AG04450 (cell line): ENCODE results near the gene ATXN1. TPM values are rescaled to one million over a fixed set of nuclear protein-coding genes. Genes with fewer than 3 reads are reported as not detected.

Source experiments
- CTCF ChIA-PET: fragments of 300-600, 350-600 bp; formaldehyde crosslinking; extraction: SDS; loops from one replicate; lab custom pipeline; 2022; ENCODE audit warnings: antibody characterized with exemption, inconsistent platforms; lab: Charles Lee
- POLR2A ChIA-PET: fragments of 350-600 bp; formaldehyde crosslinking; extraction: SDS; loops from one replicate; lab custom pipeline; 2021; ENCODE audit warnings: antibody characterized with exemption, inconsistent platforms; lab: Yijun Ruan, JAX
- DNase-seq: peaks from one replicate; pipeline ENCODE4 v3.0.0-alpha.2; 2011; ENCODE audit warnings: low read depth, low spot score
- H3K27ac ChIP-seq: one replicate; pipeline ENCODE4 v1.5.1; 2012; ENCODE audit warnings: low read depth, low read length, control low read depth
- H3K27me3 ChIP-seq: one replicate; pipeline ENCODE4 v1.6.0; 2012; ENCODE audit warnings: low read length; ENCODE audit not compliant: control insufficient read depth, insufficient read depth
- H3K4me3 ChIP-seq: 2 replicates; pipeline ENCODE4 v1.5.1; 2011; ENCODE audit warnings: mild to moderate bottlenecking, low read depth, low read length, control low read depth
- H3K9me3 ChIP-seq: 2 replicates; pipeline ENCODE4 v1.5.1; 2012; ENCODE audit warnings: low read length; ENCODE audit not compliant: control insufficient read depth, insufficient read depth
- polyA plus RNA-seq: library from polyadenylated mRNA; depleted of rRNA; stranded (reverse); fragments of >200 nt; gene quantifications from 2 replicates; pipeline ENCODE4 v1.2.3, GENCODE V29; 2011
- TF ChIP-seq, protein P1 (sequence below): IDR thresholded peaks from 2 replicates; pipeline ENCODE4 v1.5.1; 2011; ENCODE audit warnings: low read depth, low read length, control low read depth, inconsistent platforms

ATXN1 gene
- polyA plus RNA-seq, 1 experiment, result 12.6 TPM

DNA sequence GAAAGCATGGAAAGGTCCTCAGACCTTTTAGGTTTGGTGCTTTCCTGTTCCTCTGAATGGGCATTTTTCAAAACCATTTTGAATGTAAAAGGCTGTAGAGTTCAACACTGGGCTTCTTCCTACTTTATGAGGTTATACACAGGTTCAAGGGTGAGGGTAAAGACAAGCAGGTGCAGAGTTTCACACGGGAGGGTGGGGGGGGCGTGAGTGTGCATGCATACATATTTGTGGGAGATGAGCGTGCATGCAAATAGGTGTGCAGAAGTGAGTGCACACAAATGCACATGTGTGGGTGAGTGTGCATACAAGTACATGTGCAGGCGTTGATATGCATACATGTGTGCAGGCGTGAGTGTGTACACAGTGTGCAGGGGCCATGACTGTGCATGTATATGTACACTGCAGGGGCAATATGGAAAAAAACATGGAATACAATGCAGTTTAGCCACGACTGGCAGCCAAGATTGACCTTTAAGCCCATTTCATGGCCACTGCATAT, 339.7 kb downstream of the ATXN1 start:
- ChIA-PET CTCF (interaction anchor here (1.0 to 2.0 kb wide), 4 partner anchors 11 to 342 kb away, joined by 3 to 14 read pairs (median 6); no protein-coding TSS in a partner anchor), POLR2A (interaction anchor here (0.6 to 1.1 kb wide), 2 partner anchors 51 to 123 kb away, joined by 3 to 5 read pairs; no protein-coding TSS in a partner anchor)
- no peak overlapping the region for H3K4me3 ChIP-seq
- H3K27ac ChIP-seq, result no peak overlapping the region
- H3K27me3 ChIP-seq, result no peaks in the 10 kb centered on the region
- TF ChIP-seq, protein P1, sequence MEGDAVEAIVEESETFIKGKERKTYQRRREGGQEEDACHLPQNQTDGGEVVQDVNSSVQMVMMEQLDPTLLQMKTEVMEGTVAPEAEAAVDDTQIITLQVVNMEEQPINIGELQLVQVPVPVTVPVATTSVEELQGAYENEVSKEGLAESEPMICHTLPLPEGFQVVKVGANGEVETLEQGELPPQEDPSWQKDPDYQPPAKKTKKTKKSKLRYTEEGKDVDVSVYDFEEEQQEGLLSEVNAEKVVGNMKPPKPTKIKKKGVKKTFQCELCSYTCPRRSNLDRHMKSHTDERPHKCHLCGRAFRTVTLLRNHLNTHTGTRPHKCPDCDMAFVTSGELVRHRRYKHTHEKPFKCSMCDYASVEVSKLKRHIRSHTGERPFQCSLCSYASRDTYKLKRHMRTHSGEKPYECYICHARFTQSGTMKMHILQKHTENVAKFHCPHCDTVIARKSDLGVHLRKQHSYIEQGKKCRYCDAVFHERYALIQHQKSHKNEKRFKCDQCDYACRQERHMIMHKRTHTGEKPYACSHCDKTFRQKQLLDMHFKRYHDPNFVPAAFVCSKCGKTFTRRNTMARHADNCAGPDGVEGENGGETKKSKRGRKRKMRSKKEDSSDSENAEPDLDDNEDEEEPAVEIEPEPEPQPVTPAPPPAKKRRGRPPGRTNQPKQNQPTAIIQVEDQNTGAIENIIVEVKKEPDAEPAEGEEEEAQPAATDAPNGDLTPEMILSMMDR, result no peak
- no peak for DNase-seq
- no peaks in the 10 kb centered on the region for H3K9me3 ChIP-seq

GRCh38 chr6:16420715-16421461, 340.4 kb downstream of the ATXN1 start:
- ChIA-PET CTCF (interaction anchor here (0.8 to 2.0 kb wide), 8 partner anchors 11 to 343 kb away, joined by 3 to 14 read pairs (median 3); no protein-coding TSS in a partner anchor), POLR2A (interaction anchor here (0.5 to 1.1 kb wide), 5 partner anchors 50 to 523 kb away, joined by 3 to 5 read pairs (median 3); no protein-coding TSS in a partner anchor)
- TF ChIP-seq, protein P1, result no peak
- no peaks in the 10 kb centered on the region for H3K27me3 ChIP-seq
- H3K27ac ChIP-seq, result no peak overlapping the region
- peak; percentile 33 for DNase-seq
- no peaks in the 10 kb centered on the region for H3K9me3 ChIP-seq
- no peak overlapping the region for H3K4me3 ChIP-seq

- POLR2A ChIA-PET, result interaction anchor here (0.5 to 1.1 kb wide), 2 partner anchors 51 to 52 kb away, joined by 4 to 5 read pairs; no protein-coding TSS in a partner anchor
Measured at GRCh38 chr6:16420337-16420714, 340.9 kb downstream of the ATXN1 start.

GRCh38 chr6:16419636-16420336, 341.5 kb downstream of the ATXN1 start:
- ChIA-PET CTCF (interaction anchor here (1.0 to 2.0 kb wide), 5 partner anchors 10 to 134 kb away, joined by 3 to 14 read pairs (median 3); no protein-coding TSS in a partner anchor), POLR2A (interaction anchor here (0.5 kb wide), 1 partner anchor 51 kb away, joined by 4 read pairs; no protein-coding TSS in a partner anchor)
- TF ChIP-seq, protein P1, result no peak
- no peaks in the 10 kb centered on the region for H3K9me3 ChIP-seq
- DNase-seq, result no peak
- H3K4me3 ChIP-seq, result no peak overlapping the region
- H3K27ac ChIP-seq, result no peak overlapping the region
- H3K27me3 ChIP-seq, result no peaks in the 10 kb centered on the region

More at GRCh38 chr6:16420337-16420714, 340.9 kb downstream of the ATXN1 start:
- Histone ChIP-seq H3K9me3 (no peaks in the 10 kb centered on the region), H3K27me3 (no peaks in the 10 kb centered on the region), H3K4me3 (no peak overlapping the region), H3K27ac (no peak overlapping the region)
- CTCF ChIA-PET, result interaction anchor here (0.8 to 2.0 kb wide), 7 partner anchors 10 to 343 kb away, joined by 3 to 14 read pairs (median 3); no protein-coding TSS in a partner anchor
- TF ChIP-seq, protein P1, result no peak
- DNase-seq, result no peak
